Fibroblast of lung (primary cell): Measurements from ENCODE around the gene CRLF1. TPM values are rescaled to one million over a fixed set of nuclear protein-coding genes. Genes with fewer than 3 reads are reported as not detected.

Experiments
- DNase-seq, 2 donors: peaks; one replicate each; pipeline versions ENCODE4 v3.0.0 to v3.0.0-alpha.2; 2010; ENCODE audit warnings: low read depth in 2 of 2
- H2AFZ ChIP-seq: 2 replicates; pipeline ENCODE4 v1.5.1; 2012; ENCODE audit warnings: low read length, control low read depth, inconsistent platforms
- H3K27ac ChIP-seq: 2 replicates; pipeline ENCODE4 v1.5.1; 2011; ENCODE audit warnings: low read length, control low read depth; ENCODE audit not compliant: insufficient read depth
- H3K27me3 ChIP-seq: 2 replicates; pipeline ENCODE4 v1.5.1; 2011; ENCODE audit warnings: mild to moderate bottlenecking, low read length; ENCODE audit not compliant: control insufficient read depth, insufficient read depth
- H3K36me3 ChIP-seq: 2 replicates; pipeline ENCODE4 v1.5.1; 2011; ENCODE audit warnings: low read length; ENCODE audit not compliant: control insufficient read depth, insufficient read depth
- H3K4me1 ChIP-seq: 2 replicates; pipeline ENCODE4 v1.5.1; 2011; ENCODE audit warnings: low read length; ENCODE audit not compliant: control insufficient read depth, insufficient read depth; ENCODE audit errors: extremely low read depth
- H3K4me2 ChIP-seq: 2 replicates; pipeline ENCODE4 v1.5.1; 2011; ENCODE audit warnings: low read length, control low read depth; ENCODE audit not compliant: insufficient read depth; ENCODE audit errors: extremely low read depth
- H3K4me3 ChIP-seq, 4 experiments: fragments of 200-600 bp in 1 of 4; sonication (generic) in 1 of 4; replicated peaks in 1 of 4; 2 replicates each; pipeline ENCODE4 v1.5.1; 2011 to 2016; ENCODE audit warnings: low read length in 4 of 4, low read depth in 3 of 4, mild to moderate bottlenecking in 3 of 4, control low read depth in 2 of 4, inconsistent platforms in 1 of 4, mixed read lengths in 1 of 4; ENCODE audit not compliant: insufficient read depth in 1 of 4; ENCODE audit errors: control extremely low read depth in 1 of 4
- H3K79me2 ChIP-seq: 2 replicates; pipeline ENCODE4 v1.5.1; 2012; ENCODE audit warnings: mild to moderate bottlenecking, low read length, inconsistent platforms; ENCODE audit not compliant: control insufficient read depth, insufficient read depth
- H3K9ac ChIP-seq: 2 replicates; pipeline ENCODE4 v1.5.1; 2011; ENCODE audit warnings: mild to moderate bottlenecking, low read length, control low read depth; ENCODE audit not compliant: insufficient read depth
- H3K9me3 ChIP-seq: 2 replicates; pipeline ENCODE4 v1.5.1; 2012; ENCODE audit warnings: low read depth, low read length; ENCODE audit not compliant: control insufficient read depth, insufficient read depth
- H4K20me1 ChIP-seq: 2 replicates; pipeline ENCODE4 v1.5.1; 2011; ENCODE audit warnings: low read length; ENCODE audit not compliant: control insufficient read depth, insufficient read depth; ENCODE audit errors: extremely low read depth
- CTCF ChIP-seq, 2 donors: IDR thresholded peaks in 1 of 2; conservative IDR thresholded peaks in 1 of 2; 1 replicate in 1 of 2; 2 replicates in 1 of 2; pipeline ENCODE4 v1.5.1; 2011 to 2012; ENCODE audit warnings: low read length in 2 of 2, control low read depth in 1 of 2, inconsistent platforms in 1 of 2, low read depth in 1 of 2, mild to moderate bottlenecking in 1 of 2
- EZH2 ChIP-seq: IDR thresholded peaks from 2 replicates; pipeline ENCODE4 v1.5.1; 2012; ENCODE audit warnings: low read length, control low read depth, mild to moderate bottlenecking; ENCODE audit errors: missing control alignments
- polyA plus RNA-seq, 2 donors: library from polyadenylated mRNA; depleted of rRNA in 1 of 2; stranded (reverse) in 1 of 2; unstranded in 1 of 2; fragments of >200 nt; gene quantifications; 2 replicates each; pipeline ENCODE4 v1.2.1, GENCODE V29; 2011 to 2012; ENCODE audit warnings: missing spikeins in 1 of 2
- total RNA-seq: library from RNA; depleted of rRNA; stranded (reverse); fragments of >200 nt; gene quantifications from 2 replicates; pipeline ENCODE4 v1.2.1, GENCODE V29; 2014

CRLF1 gene
- total and polyA plus RNA-seq, 2 donors (not counting 1 experiment from before 2014, with no cell fraction given) = 2.2 to 2.5 TPM

GRCh38 chr19:18639706-18640243 lies 33.2 kb upstream of the CRLF1 start:
- H3K27me3 ChIP-seq = no peaks in the 10 kb centered on the region
- H3K4me2 ChIP-seq = no peak overlapping the region
- H4K20me1 ChIP-seq = no peaks in the 10 kb centered on the region
- no peak overlapping the region for H3K27ac ChIP-seq
- peaks cover 6% of the 10 kb centered on the region for H3K4me1 ChIP-seq
- H2AFZ ChIP-seq = no peak overlapping the region
- TF ChIP-seq CTCF (conservative IDR thresholded peaks at IDR 0.05 in 1 of 2, IDR thresholded peaks at IDR 0.05 in 1 of 2; ENCODE audit: low read depth in 1 of 2, low read length in 2 of 2) = no peak
- TF ChIP-seq EZH2 = no peak
- H3K9ac ChIP-seq = no peak overlapping the region
- H3K9me3 ChIP-seq = no peaks in the 10 kb centered on the region
- no peaks in the 10 kb centered on the region for H3K36me3 ChIP-seq
- H3K4me3 ChIP-seq = no peak overlapping the region
- no peaks in the 10 kb centered on the region for H3K79me2 ChIP-seq
- peak in 1 of 2 donors; percentile 66 for DNase-seq

GRCh38 chr19:18637673-18638630 lies 31.4 kb upstream of the CRLF1 start:
- Histone ChIP-seq H3K27me3 (no peaks in the 10 kb centered on the region), H3K27ac (no peak overlapping the region), H2AFZ (no peak overlapping the region), H3K9me3 (no peaks in the 10 kb centered on the region), H3K79me2 (no peaks in the 10 kb centered on the region), H3K36me3 (no peaks in the 10 kb centered on the region), H3K4me1 (peaks cover 6% of the 10 kb centered on the region), H4K20me1 (no peaks in the 10 kb centered on the region), H3K9ac (peak overlapping the region; percentile 16), H3K4me2 (peak overlapping the region; percentile 80), H3K4me3 (peak overlapping the region; percentile 68 to 93 (median 90))
- no peak for DNase-seq
- no peak for TF ChIP-seq CTCF (conservative IDR thresholded peaks at IDR 0.05 in 1 of 2, IDR thresholded peaks at IDR 0.05 in 1 of 2; ENCODE audit: low read depth in 1 of 2, low read length in 2 of 2)
- no peak for TF ChIP-seq EZH2

GRCh38 chr19:18636969-18637629 lies 30.5 kb upstream of the CRLF1 start, which contains the start of gene KLHL26:
TSS of gene KLHL26 (plus strand) at chr19:18637028. CDS start at chr19:18637055, 27 bp downstream.
- H3K4me3 ChIP-seq = peak within 1 kb of the TSS; percentile 68 to 93 (median 90)
- H3K9ac ChIP-seq = peak within 1 kb of the TSS; percentile 84
- TF ChIP-seq CTCF (conservative IDR thresholded peaks at IDR 0.05 in 1 of 2, IDR thresholded peaks at IDR 0.05 in 1 of 2; ENCODE audit: low read depth in 1 of 2, low read length in 2 of 2) (no peak), EZH2 (no peak)
- peak within 1 kb of the TSS; percentile 87 for H3K4me2 ChIP-seq
- no peaks in the 10 kb centered on the region for H3K36me3 ChIP-seq
- H3K79me2 ChIP-seq = no peaks in the 10 kb centered on the region
- H3K27me3 ChIP-seq = no peaks in the 10 kb centered on the region
- no peaks in the 10 kb centered on the region for H4K20me1 ChIP-seq
- H2AFZ ChIP-seq = peak within 1 kb of the TSS; percentile 89
- peak within 1 kb of the TSS; percentile 74 for H3K27ac ChIP-seq
- DNase-seq = no peak
- H3K9me3 ChIP-seq = no peaks in the 10 kb centered on the region
- peaks cover 6% of the 10 kb centered on the region for H3K4me1 ChIP-seq
